Osteoblast (primary cell): ENCODE data around the gene ZNF12. TPM values are rescaled to one million over a fixed set of nuclear protein-coding genes. Genes with fewer than 3 reads are reported as not detected.
"Not testable (repeated sequence)": the region's sequence is repeated elsewhere in the genome, so short reads cannot be mapped to it uniquely, and the experiment has no call there.

ENCODE experiments used
- DNase-seq: peaks from one replicate; pipeline ENCODE4 v3.0.0; 2011; ENCODE audit warnings: low spot score, mixed read lengths; ENCODE audit not compliant: insufficient read length; ENCODE audit errors: missing footprints
- H2AFZ ChIP-seq: 2 replicates; pipeline ENCODE4 v1.6.0; 2011; ENCODE audit warnings: mild to moderate bottlenecking, low read length
- H3K27ac ChIP-seq: 2 replicates; pipeline ENCODE4 v1.5.1; 2011; ENCODE audit warnings: mild to moderate bottlenecking, low read depth, low read length, moderate library complexity
- H3K27me3 ChIP-seq: 2 replicates; pipeline ENCODE4 v1.6.0; 2012; ENCODE audit warnings: mild to moderate bottlenecking, control low read depth, inconsistent platforms, low read length, moderate library complexity; ENCODE audit not compliant: insufficient read depth
- H3K36me3 ChIP-seq: 2 replicates; pipeline ENCODE4 v1.5.1; 2011; ENCODE audit warnings: mild to moderate bottlenecking, low read length, control low read depth, moderate library complexity; ENCODE audit not compliant: insufficient read depth
- H3K4me1 ChIP-seq: 2 replicates; pipeline ENCODE4 v1.5.1; 2011; ENCODE audit warnings: mild to moderate bottlenecking, low read length, control low read depth, moderate library complexity; ENCODE audit not compliant: insufficient read depth
- H3K4me2 ChIP-seq: 2 replicates; pipeline ENCODE4 v1.6.0; 2011; ENCODE audit warnings: mild to moderate bottlenecking, low read length; ENCODE audit not compliant: insufficient read depth
- H3K4me3 ChIP-seq: fragments of 200-600 bp; sonication (generic); 3 replicates; pipeline ENCODE4 v1.5.1; 2012; ENCODE audit warnings: mild to moderate bottlenecking, low read length, inconsistent platforms; ENCODE audit not compliant: insufficient read depth
- H3K79me2 ChIP-seq: 2 replicates; pipeline ENCODE4 v1.6.0; 2012; ENCODE audit warnings: mild to moderate bottlenecking, low read length, control low read depth, inconsistent platforms; ENCODE audit not compliant: insufficient read depth
- H3K9me3 ChIP-seq: 2 replicates; pipeline ENCODE4 v1.5.1; 2011; ENCODE audit warnings: low read depth, low read length, control low read depth
- H4K20me1 ChIP-seq: 2 replicates; pipeline ENCODE4 v1.6.0; 2012; ENCODE audit warnings: mild to moderate bottlenecking, low read length, control low read depth; ENCODE audit not compliant: insufficient read depth
- CTCF ChIP-seq: IDR thresholded peaks from 2 replicates; pipeline ENCODE4 v1.5.1; 2011; ENCODE audit warnings: mild to moderate bottlenecking, low read depth, low read length, moderate library complexity; ENCODE audit errors: extremely low read depth
- total RNA-seq: library from RNA; depleted of rRNA; stranded (reverse); fragments of >200 nt; gene quantifications from 2 replicates; pipeline ENCODE4 v1.2.3, GENCODE V29; 2012

ZNF12 gene
- total RNA-seq, 1 donor, result 22.8 TPM

- no peak for TF ChIP-seq CTCF
- no peak for DNase-seq
- H3K27me3 ChIP-seq, result no peaks in the 10 kb centered on the region
Measured at GRCh38 chr7:6680146-6680545, 26.6 kb downstream of the ZNF12 start.

GRCh38 chr7:6675807-6676405 is 30.8 kb downstream of the ZNF12 start:
- no peak overlapping the region for H3K4me2 ChIP-seq
- H3K79me2 ChIP-seq, result no peaks in the 10 kb centered on the region
- H4K20me1 ChIP-seq, result no peaks in the 10 kb centered on the region
- no peak overlapping the region for H2AFZ ChIP-seq
- H3K27ac ChIP-seq, result no peak overlapping the region
- H3K36me3 ChIP-seq, result no peaks in the 10 kb centered on the region
- H3K4me3 ChIP-seq, result no peak overlapping the region
- no peaks in the 10 kb centered on the region for H3K4me1 ChIP-seq
- DNase-seq, result no peak
- H3K27me3 ChIP-seq, result no peaks in the 10 kb centered on the region
- no peak for TF ChIP-seq CTCF
- H3K9me3 ChIP-seq, result peaks cover 34% of the 10 kb centered on the region

More at GRCh38 chr7:6680146-6680545, 26.6 kb downstream of the ZNF12 start:
- H3K36me3 ChIP-seq, result no peaks in the 10 kb centered on the region
- no peak overlapping the region for H2AFZ ChIP-seq
- H4K20me1 ChIP-seq, result no peaks in the 10 kb centered on the region
- no peaks in the 10 kb centered on the region for H3K4me1 ChIP-seq
- H3K79me2 ChIP-seq, result no peaks in the 10 kb centered on the region
- H3K4me2 ChIP-seq, result no peak overlapping the region
- no peak overlapping the region for H3K27ac ChIP-seq
- H3K4me3 ChIP-seq, result no peak overlapping the region
- H3K9me3 ChIP-seq, result peaks cover 51% of the 10 kb centered on the region

- not testable (repeated sequence) for H3K4me1 ChIP-seq, H4K20me1 ChIP-seq
Measured at GRCh38 chr7:6670851-6671250, 35.9 kb downstream of the ZNF12 start.

GRCh38 chr7:6658618-6659345 is 48.0 kb downstream of the ZNF12 start:
- no peaks in the 10 kb centered on the region for H3K27me3 ChIP-seq

More at GRCh38 chr7:6670851-6671250, 35.9 kb downstream of the ZNF12 start:
- H3K27me3 ChIP-seq, DNase-seq, H2AFZ ChIP-seq, H3K27ac ChIP-seq, H3K36me3 ChIP-seq, H3K4me3 ChIP-seq, H3K4me2 ChIP-seq, H3K79me2 ChIP-seq: not testable (repeated sequence)
- peaks cover 17% of the 10 kb centered on the region for H3K9me3 ChIP-seq

More at GRCh38 chr7:6658618-6659345, 48.0 kb downstream of the ZNF12 start:
- no peak overlapping the region for H2AFZ ChIP-seq
- H4K20me1 ChIP-seq, result peaks cover 7% of the 10 kb centered on the region
- no peak for TF ChIP-seq CTCF
- no peaks in the 10 kb centered on the region for H3K9me3 ChIP-seq
- DNase-seq, result peak; percentile 77
- peaks cover 6% of the 10 kb centered on the region for H3K36me3 ChIP-seq
- H3K4me2 ChIP-seq, result no peak overlapping the region
- H3K27ac ChIP-seq, result no peak overlapping the region
- H3K79me2 ChIP-seq, result no peaks in the 10 kb centered on the region
- H3K4me3 ChIP-seq, result no peak overlapping the region
- no peaks in the 10 kb centered on the region for H3K4me1 ChIP-seq
